Gastrocnemius medialis (tissue), 4 donors: ENCODE measurements around the gene SAE1. TPM values are rescaled to one million over a fixed set of nuclear protein-coding genes. Genes with fewer than 3 reads are reported as not detected.

Experiments
- ATAC-seq, 2 donors: fragments of 150-250 bp; one replicate each; pipeline ENCODE4 v1.9.1; 2016
- DNase-seq, 2 donors: peaks; one replicate each; pipeline ENCODE4 v3.0.0-alpha.2; 2019
- H3K27ac ChIP-seq, 4 donors: fragments of 200-600 bp; sonication (generic); 1 replicate in 1 of 4; 2 replicates in 3 of 4; pipeline ENCODE4 v1.5.1; 2016 to 2018; ENCODE audit warnings: mild to moderate bottlenecking in 2 of 4, moderate library complexity in 1 of 4
- H3K27me3 ChIP-seq, 3 donors: fragments of 200-600 bp; sonication (generic) in 2 of 3; 1 replicate in 1 of 3; 2 replicates in 2 of 3; pipeline versions ENCODE4 v1.5.1 to v1.6.0; 2016 to 2019; ENCODE audit warnings: mild to moderate bottlenecking in 1 of 3, moderate library complexity in 1 of 3
- H3K36me3 ChIP-seq, 2 donors: fragments of 200-600 bp; sonication (generic) in 1 of 2; one replicate each; pipeline ENCODE4 v1.5.1; 2017 to 2018
- H3K4me1 ChIP-seq, 2 donors: fragments of 200-600 bp; sonication (generic) in 1 of 2; one replicate each; pipeline ENCODE4 v1.5.1; 2016 to 2017; ENCODE audit warnings: mild to moderate bottlenecking in 2 of 2
- H3K4me3 ChIP-seq, 4 donors: fragments of 200-600 bp; sonication (generic) in 3 of 4; 1 replicate in 1 of 4; 2 replicates in 3 of 4; pipeline ENCODE4 v1.5.1; 2016 to 2019; ENCODE audit warnings: mild to moderate bottlenecking in 2 of 4
- H3K9me3 ChIP-seq, 3 donors: fragments of 200-600 bp; sonication (generic) in 2 of 3; 1 replicate in 1 of 3; 2 replicates in 2 of 3; pipeline ENCODE4 v1.5.1; 2016 to 2019
- POLR2A ChIP-seq, 2 donors: fragments of 450-650 bp; IDR thresholded peaks; one replicate each; pipeline ENCODE4 v1.6.1; 2017; ENCODE audit warnings: antibody characterized with exemption in 2 of 2, mild to moderate bottlenecking in 2 of 2, moderate library complexity in 2 of 2
- in situ Hi-C, 4 donors: fragments of 200-750 bp; cut with MboI; loops; one replicate each; pipeline versions ENCODE4 v1.15.0 to v1.8.0; 2017; ENCODE audit warnings: low sequenced_read_pairs in 4 of 4
- intact Hi-C: fragments of 100-400 bp; cut with DNase I; formaldehyde crosslinking; loops from one replicate; pipeline ENCODE4 v1.15.1; 2023; ENCODE audit warnings: low total_unique reads
- total RNA-seq, 4 donors: library from RNA; depleted of rRNA; stranded (reverse); fragments of >200 nt; gene quantifications; one replicate each; pipeline versions ENCODE4 v1.1.0 to v1.2.3, GENCODE V29; 2016
- TF ChIP-seq, protein P1 (sequence below), 5 experiments: fragments of 450-650 bp in 3 of 5; fragments of 200-600 bp in 2 of 5; sonication (generic) in 2 of 5; IDR thresholded peaks in 4 of 5; conservative IDR thresholded peaks in 1 of 5; 1 replicate in 4 of 5; 2 replicates in 1 of 5; pipeline ENCODE4 v1.5.1; 2016 to 2019; ENCODE audit warnings: antibody characterized with exemption in 5 of 5, mild to moderate bottlenecking in 3 of 5, moderate library complexity in 3 of 5

SAE1 gene
- total RNA-seq, 4 donors from 2014 or later: 29.7 to 74.6 (median 46.4) TPM

DNA sequence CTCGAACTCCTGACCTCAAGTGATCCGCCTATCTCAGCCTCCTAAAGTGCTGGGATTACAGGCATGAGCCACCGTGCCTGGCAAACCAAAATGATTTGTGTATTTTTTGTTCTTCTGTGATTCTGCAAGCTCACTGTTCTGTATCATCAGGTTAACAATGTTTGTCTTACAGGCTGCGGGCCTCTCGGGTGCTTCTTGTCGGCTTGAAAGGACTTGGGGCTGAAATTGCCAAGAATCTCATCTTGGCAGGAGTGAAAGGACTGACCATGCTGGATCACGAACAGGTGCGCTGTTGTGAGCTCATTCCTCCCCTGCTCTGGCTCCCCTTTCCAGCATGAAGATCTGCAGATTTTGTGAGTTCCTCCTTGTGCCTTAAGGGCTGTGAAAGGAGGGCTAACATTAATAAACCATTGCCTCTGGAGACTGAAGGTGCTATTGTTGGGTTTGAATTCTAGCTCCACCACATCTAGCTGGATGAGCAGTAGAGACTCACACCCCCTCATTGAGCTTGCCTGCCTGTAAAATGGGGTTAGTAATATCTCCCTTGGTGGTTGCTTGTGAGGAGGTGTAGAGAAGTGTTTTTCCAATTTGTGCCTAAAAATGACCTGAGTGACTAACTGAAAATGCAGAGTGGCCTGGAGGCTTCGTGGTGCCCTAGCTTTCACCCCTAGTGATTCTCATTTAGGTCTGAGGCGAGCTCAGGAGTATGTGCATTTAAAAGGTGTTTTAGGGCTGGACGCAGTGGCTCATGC is 12.9 kb downstream of the SAE1 start:
- Histone ChIP-seq H3K36me3 (peaks cover 0 to 33% of the 10 kb centered on the region in 2 donors), H3K4me3 (no peak overlapping the region), H3K27ac (peak overlapping the region in 1 of 4 donors; percentile 5), H3K27me3 (no peaks in the 10 kb centered on the region), H3K4me1 (peaks cover 8 to 10% of the 10 kb centered on the region in 2 donors), H3K9me3 (no peaks in the 10 kb centered on the region)
- intact Hi-C loops: no loop called here
- DNase-seq (peak; percentile 7 to 20), ATAC-seq (peak in 1 of 2 donors; percentile 61)
- TF ChIP-seq POLR2A (IDR thresholded peaks at IDR 0.05): no peak
- TF ChIP-seq, protein P1, sequence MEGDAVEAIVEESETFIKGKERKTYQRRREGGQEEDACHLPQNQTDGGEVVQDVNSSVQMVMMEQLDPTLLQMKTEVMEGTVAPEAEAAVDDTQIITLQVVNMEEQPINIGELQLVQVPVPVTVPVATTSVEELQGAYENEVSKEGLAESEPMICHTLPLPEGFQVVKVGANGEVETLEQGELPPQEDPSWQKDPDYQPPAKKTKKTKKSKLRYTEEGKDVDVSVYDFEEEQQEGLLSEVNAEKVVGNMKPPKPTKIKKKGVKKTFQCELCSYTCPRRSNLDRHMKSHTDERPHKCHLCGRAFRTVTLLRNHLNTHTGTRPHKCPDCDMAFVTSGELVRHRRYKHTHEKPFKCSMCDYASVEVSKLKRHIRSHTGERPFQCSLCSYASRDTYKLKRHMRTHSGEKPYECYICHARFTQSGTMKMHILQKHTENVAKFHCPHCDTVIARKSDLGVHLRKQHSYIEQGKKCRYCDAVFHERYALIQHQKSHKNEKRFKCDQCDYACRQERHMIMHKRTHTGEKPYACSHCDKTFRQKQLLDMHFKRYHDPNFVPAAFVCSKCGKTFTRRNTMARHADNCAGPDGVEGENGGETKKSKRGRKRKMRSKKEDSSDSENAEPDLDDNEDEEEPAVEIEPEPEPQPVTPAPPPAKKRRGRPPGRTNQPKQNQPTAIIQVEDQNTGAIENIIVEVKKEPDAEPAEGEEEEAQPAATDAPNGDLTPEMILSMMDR (IDR thresholded peaks at IDR 0.05 in 4 of 5, conservative IDR thresholded peaks at IDR 0.05 in 1 of 5): no peak
- in situ Hi-C loops: loop anchor here in 2 of 4 donors (10.0 kb wide), 1 partner anchor 101 kb away; no protein-coding TSS in a partner anchor

DNA sequence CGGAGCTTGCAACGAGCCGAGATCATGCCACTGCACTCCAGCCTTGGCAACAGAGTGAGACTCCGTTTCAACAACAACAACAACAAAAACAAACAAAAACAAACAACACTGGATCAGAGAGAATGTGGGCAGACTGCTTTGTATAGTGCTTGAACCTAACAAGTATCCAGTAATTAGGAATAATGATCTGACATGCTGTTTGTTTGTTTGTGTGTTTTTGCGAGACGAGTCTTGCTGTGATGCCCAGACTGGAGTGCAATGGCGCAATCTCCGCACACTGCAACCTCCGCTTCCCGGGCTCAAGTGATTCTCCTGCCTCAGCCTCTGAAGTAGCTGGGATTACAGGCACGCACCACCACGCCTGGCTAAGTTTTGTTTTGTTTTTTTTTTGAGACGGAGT is 14.0 kb downstream of the SAE1 start:
- Histone ChIP-seq H3K9me3 (no peaks in the 10 kb centered on the region), H3K27me3 (no peaks in the 10 kb centered on the region), H3K4me3 (no peak overlapping the region), H3K27ac (no peak overlapping the region), H3K4me1 (peaks cover 8 to 10% of the 10 kb centered on the region in 2 donors), H3K36me3 (peaks cover 0 to 33% of the 10 kb centered on the region in 2 donors)
- no peak for DNase-seq
- no peak for ATAC-seq
- TF ChIP-seq, protein P1 (IDR thresholded peaks at IDR 0.05 in 4 of 5, conservative IDR thresholded peaks at IDR 0.05 in 1 of 5): no peak
- no peak for TF ChIP-seq POLR2A (IDR thresholded peaks at IDR 0.05)
- intact Hi-C loops (no loop called here), in situ Hi-C loops (loop anchor here in 2 of 4 donors (10.0 kb wide), 1 partner anchor 100 kb away; no protein-coding TSS in a partner anchor)

DNA sequence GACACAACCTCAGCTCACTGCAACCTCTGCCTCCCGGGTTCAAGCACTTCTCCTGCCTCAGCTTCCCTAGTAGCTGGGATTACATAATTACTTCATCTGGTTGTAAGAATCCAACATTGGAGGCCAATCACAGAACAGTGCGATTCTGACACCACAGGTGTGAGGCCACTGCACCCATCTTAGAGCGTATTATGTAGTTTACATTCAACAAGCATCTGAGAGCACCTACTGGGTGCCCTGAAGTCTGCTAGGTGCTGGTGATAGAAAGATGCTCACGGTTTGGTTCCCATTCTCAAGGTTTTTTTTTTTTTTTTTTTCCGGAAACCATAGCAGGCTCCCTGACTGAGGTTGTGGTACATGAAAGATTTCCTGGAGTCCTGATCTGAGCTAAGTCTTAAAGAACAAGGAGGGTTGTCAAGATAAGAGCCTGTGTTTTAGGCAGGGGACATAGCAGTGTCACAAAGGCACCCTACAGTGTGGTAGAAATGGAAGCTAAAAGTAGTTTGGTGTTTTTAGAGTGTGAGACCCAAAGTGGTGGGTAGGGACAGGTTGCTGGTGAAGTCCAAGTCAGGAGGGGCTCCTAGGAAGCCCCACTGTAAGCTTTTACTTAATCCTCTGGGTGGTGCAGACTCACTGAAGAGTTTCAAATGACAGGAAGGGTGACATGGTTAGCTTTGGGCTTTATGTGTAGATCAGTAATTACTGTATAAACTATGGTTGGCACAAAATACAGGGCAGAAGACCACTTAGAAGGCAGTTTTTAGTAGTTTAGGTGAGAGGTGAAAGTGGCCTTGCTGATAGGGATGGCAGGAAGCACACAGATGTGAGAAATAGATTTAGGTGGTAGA is 15.2 kb downstream of the SAE1 start:
- no peak for TF ChIP-seq POLR2A (IDR thresholded peaks at IDR 0.05)
- TF ChIP-seq, protein P1 (IDR thresholded peaks at IDR 0.05 in 4 of 5, conservative IDR thresholded peaks at IDR 0.05 in 1 of 5): no peak
- in situ Hi-C loops (loop anchor here in 2 of 4 donors (10.0 kb wide), 1 partner anchor 99 kb away; no protein-coding TSS in a partner anchor), intact Hi-C loops (no loop called here)
- H3K4me1 ChIP-seq: peaks cover 8 to 10% of the 10 kb centered on the region in 2 donors
- H3K27ac ChIP-seq: no peak overlapping the region
- DNase-seq (no peak), ATAC-seq (no peak)
- H3K9me3 ChIP-seq: no peaks in the 10 kb centered on the region
- H3K36me3 ChIP-seq: peaks cover 0 to 41% of the 10 kb centered on the region in 2 donors
- no peak overlapping the region for H3K4me3 ChIP-seq
- no peaks in the 10 kb centered on the region for H3K27me3 ChIP-seq

DNA sequence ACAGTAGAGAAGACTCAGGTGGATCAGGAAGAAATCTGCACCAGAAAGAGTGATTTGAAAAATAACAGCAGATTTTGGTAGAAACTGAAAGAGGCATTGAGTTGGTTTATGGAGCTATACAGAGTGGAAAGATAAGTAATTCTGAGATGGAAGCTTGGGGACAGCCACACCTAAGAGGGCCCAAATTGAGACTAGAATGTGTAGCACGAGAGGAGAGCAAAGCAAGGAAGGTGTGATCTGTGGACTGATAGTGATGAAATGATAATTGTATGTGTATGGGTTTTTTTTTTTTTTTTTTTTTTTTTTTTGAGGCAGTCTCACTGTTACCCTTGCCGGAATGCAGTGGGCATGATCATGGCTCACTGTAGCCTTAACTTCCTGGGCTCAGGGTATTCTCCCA is 16.3 kb downstream of the SAE1 start:
- Histone ChIP-seq H3K4me1 (peaks cover 8 to 10% of the 10 kb centered on the region in 2 donors), H3K4me3 (no peak overlapping the region), H3K27me3 (no peaks in the 10 kb centered on the region), H3K36me3 (peaks cover 0 to 51% of the 10 kb centered on the region in 2 donors), H3K9me3 (no peaks in the 10 kb centered on the region), H3K27ac (no peak overlapping the region)
- intact Hi-C loops (no loop called here), in situ Hi-C loops (loop anchor here in 2 of 4 donors (10.0 kb wide), 1 partner anchor 98 kb away; no protein-coding TSS in a partner anchor)
- no peak for TF ChIP-seq POLR2A (IDR thresholded peaks at IDR 0.05)
- TF ChIP-seq, protein P1 (IDR thresholded peaks at IDR 0.05 in 4 of 5, conservative IDR thresholded peaks at IDR 0.05 in 1 of 5): no peak
- no peak for DNase-seq
- ATAC-seq: no peak
